Activated naive CD4-positive, alpha-beta T cell (primary cell): ENCODE data around the gene RAB3C.

Experiments
- DNase-seq, 4 experiments: peaks; one replicate each; lab custom pipeline; 2025; lab: John Stamatoyannopoulos, UW

The RAB3C gene

GRCh38 chr5:58774937-58775336 lies 192.1 kb downstream of the RAB3C start:
- DNase-seq = no peak

DNA sequence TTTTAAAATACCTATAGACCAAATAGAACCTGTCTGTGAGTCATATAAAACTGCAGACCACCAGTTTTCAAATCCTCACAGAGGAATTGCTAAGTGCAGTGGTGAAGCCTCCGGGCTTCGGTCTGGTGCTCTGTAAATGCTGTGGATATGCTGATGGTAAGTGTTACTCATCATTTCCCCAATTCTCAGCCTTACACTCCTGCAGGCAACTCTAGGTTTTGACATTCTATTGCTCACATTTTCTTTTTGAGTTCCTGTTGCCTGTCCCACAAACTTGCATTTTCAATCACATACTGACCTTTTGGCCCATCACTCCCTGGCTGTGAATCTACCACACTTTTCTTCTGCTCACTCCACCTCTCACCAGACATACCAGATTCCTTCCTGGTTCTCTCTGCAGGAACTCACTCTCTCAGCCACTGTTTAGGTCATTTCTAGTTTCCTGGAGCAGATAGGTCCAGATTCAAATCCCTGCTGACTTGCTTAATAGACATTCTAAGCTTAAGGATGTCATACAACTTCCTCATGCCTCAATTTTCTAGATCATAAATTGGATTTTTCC lies 192.9 kb downstream of the RAB3C start:
- no peak for DNase-seq

GRCh38 chr5:58776559-58776958 lies 193.7 kb downstream of the RAB3C start:
- no peak for DNase-seq

- no peak for DNase-seq
Measured at GRCh38 chr5:58778888-58779287, 196.0 kb downstream of the RAB3C start.

DNA sequence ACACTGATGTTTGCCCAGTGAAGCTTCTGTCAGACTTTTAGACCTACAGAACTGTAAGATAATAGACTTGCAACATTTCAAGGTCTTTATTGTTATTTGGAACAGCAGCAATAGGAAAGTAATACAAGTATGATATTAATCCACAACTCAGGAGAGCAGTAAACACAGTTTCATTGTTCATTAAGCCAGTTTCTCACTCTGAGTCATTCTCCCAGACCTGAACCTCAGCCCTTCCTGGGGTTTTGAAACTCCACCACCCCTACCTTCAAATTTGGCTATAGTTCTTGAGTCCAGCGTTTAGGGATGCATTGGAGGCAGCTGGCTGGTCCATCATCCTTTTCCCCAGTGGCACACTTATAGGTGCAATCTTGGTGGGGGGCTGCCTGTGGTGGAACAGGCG lies 203.2 kb downstream of the RAB3C start:
- DNase-seq = no peak

GRCh38 chr5:58786711-58787303 lies 203.9 kb downstream of the RAB3C start:
- no peak for DNase-seq

DNA sequence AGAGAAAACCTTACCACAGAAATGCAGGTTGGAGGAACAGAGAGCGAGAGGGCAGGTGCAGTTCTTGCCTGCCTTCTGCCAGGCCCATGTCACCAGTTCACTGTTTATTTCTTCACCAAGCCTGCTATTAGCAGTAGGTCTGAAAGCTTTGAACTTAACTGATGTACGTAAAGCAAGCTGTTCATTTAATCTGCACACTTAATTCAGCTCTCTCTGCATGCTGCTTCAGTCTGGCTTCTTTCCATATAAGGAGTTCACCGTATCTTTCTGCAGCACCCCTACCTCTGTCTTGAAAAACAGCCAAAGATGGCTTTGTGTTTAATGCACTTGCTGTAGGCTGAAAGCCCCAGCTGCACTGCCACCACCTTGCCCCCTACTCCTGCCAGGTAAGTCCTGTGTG lies 205.1 kb downstream of the RAB3C start:
- DNase-seq = no peak

GRCh38 chr5:58793888-58794657 lies 211.2 kb downstream of the RAB3C start:
- no peak for DNase-seq

DNA sequence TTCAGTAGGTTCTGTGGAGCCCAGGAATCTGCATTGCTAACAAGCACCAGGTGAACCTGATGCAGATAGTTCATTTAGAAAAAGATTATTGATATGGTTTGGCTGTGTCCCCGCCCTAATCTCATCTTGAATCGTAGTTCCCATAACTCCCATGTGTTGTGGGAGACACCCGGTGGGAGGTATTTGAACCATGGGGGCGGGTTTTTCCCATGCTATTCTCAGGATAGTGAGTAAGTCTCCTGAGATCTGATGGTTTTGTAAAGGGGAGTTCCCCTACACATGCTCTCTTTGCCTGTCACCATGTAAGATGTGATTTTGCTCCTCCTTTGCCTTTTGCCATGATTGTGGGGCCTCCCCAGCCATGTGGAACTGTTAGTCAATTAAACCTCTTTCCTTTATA lies 212.0 kb downstream of the RAB3C start:
- DNase-seq = no peak

DNA sequence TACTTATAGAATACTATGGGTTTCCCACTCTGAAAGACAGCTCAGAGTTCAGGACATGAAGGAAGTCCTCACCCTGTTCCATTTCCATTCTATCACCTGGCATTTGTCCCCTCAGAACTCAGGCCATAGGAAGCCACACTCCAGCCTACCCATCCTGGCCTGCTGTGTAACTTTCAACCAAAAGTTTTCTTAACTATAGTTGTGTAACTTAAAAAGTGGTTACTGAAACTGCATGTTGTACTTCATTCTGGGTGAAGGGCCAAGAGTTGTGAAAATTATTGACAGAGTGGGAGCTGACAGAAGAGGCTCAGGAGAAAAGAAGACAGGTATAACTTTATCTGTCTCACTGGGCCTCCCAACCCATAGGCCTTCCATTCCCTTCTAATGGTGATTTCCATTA lies 212.5 kb downstream of the RAB3C start:
- no peak for DNase-seq

DNA sequence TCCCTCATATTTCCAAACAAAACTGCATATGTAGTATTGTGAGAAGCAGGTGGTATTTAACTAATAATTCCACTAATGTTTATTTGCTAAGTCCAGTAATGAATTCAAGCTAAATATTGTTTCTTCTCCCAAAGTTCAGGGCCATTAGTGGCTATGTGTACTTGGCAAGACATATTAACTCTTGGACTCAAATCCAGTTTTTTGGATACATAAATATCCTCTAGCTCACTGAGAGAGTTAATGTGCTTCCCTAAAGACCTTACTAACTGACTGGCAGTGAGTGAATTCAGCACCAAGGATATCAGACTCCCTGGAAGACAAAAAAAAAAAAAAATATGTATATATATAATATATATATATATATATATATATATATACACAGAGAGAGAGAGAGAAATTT lies 214.1 kb downstream of the RAB3C start:
- DNase-seq = no peak

DNA sequence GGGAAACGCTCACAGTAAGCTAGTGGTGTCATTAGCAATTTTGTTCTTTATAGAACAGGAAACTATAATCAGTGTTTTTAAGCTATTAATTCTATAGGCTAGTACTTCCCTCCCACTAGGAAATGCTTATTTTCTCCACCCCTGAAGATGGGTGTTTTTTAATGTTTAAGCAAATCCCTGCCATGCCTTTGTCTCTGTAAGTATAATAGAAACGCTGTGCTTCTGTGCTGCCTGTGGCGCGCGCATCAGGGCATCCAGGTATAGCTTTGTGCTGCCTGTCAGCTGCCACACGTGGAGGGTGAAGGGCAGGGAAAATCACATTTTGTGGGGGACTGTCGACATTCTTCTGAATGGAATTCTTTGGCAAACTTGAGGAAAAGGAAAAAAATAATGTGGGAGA lies 217.5 kb downstream of the RAB3C start:
- DNase-seq = no peak

GRCh38 chr5:58800861-58801540 lies 218.1 kb downstream of the RAB3C start:
- no peak for DNase-seq

DNA sequence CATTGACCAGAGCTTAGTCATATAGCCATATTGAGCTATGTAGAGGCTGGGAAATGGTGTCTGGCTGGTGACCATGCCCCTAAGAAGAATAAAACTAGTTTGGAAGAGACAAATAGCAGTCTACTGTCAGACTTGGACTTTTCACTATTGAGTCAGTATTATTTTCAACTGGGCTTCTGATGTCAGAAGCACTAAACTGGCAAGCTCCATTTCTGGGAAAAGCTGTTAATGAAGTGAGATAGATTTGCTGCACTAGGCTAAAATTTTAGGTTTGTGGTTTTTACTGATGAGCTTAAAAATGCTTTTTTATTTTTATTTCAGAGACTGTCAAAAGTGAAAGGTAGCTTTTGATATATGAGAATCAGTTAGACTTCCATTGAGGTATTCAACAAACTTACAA lies 220.2 kb downstream of the RAB3C start:
- DNase-seq = no peak

GRCh38 chr5:58804291-58804690 lies 221.4 kb downstream of the RAB3C start:
- DNase-seq = no peak

GRCh38 chr5:58810086-58810485 lies 227.2 kb downstream of the RAB3C start:
- no peak for DNase-seq

- DNase-seq = no peak
Measured at GRCh38 chr5:58813855-58814254, 231.0 kb downstream of the RAB3C start.

DNA sequence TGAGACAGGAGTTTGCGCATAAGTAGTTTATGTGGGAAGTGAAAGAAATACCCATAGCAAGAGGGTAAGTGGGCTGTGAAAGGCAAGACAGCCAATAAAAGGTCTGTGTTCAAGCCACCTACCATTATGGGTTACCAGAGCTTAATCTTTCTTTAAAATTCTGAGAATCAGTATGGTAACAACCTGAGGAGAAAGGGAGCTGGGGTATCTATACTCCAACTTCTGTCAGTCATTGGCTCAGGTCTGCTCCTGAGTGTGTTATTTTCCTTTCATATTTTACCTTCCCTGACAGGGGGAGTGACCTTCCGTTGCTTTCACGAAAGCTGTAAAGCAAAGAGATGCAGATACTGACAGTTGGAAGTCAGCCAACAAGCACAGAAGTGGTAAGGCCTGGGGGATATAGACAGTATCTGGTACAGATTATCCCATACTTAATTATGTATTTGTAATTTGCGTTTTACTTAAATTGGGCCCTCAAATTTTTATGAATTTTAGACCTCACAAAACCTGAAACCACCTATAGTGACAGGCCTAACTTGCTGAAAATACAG lies 233.4 kb downstream of the RAB3C start:
- no peak for DNase-seq

DNA sequence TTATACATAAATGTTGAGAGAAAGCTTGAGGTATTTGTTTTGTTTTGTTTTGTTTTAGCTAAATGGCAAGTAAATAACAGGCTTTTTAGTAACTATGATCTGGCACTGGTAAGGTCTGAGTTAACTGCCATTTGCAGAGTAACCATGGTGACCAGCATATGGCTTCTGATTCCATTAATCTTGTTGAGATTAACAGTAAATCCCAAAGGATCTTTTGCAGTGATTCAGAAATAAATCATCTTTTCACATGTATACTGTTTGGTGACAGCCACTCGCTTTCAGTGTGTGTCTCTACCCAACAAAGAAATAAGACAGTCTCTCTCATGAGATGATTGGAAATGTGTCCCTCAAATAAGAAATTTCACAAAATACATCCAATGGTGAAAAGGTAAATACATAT lies 235.6 kb downstream of the RAB3C start:
- no peak for DNase-seq

- no peak for DNase-seq
Measured at GRCh38 chr5:58825441-58825840, 242.6 kb downstream of the RAB3C start.

GRCh38 chr5:58825899-58826298 lies 243.0 kb downstream of the RAB3C start:
- DNase-seq = no peak

DNA sequence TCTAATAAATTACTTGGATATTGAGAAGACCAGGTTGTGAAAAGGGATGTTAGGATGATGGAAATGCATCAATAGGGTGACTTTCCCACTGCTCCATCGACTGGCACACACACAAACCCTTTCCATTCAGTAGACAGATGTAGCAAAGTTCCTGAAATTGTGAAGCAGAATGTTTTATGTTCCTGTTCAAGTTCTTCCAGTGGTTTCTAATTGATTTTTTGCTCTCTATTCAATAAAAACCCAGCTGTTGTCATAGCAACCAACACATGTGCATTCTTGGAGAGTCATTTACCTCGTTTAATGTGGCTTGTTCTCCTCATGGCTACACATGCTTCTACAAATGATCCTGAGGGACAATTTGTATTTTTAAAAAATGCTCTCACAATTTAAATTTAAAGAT lies 244.6 kb downstream of the RAB3C start:
- no peak for DNase-seq

GRCh38 chr5:58828258-58828657 lies 245.4 kb downstream of the RAB3C start:
- no peak for DNase-seq
